Breast epithelium (tissue), 4 donors: ENCODE results near the gene ZSCAN23. TPM values are rescaled to one million over a fixed set of nuclear protein-coding genes. Genes with fewer than 3 reads are reported as not detected.
"Not testable (repeated sequence)": the region's sequence is repeated elsewhere in the genome, so short reads cannot be mapped to it uniquely, and the experiment has no call there.

ENCODE experiments used
- DNase-seq, 2 donors: peaks; one replicate each; pipeline ENCODE4 v3.0.0-alpha.2; 2019; ENCODE audit warnings: low spot score in 2 of 2
- H3K27ac ChIP-seq, 2 donors: fragments of 200-600 bp; sonication (generic) in 1 of 2; one replicate each; pipeline ENCODE4 v1.5.1; 2016 to 2019; ENCODE audit warnings: mild to moderate bottlenecking in 1 of 2
- H3K27me3 ChIP-seq, 2 donors: fragments of 200-600 bp; sonication (generic) in 1 of 2; one replicate each; pipeline versions ENCODE4 v1.5.1 to v1.6.0; 2017 to 2019; ENCODE audit warnings: control low read depth in 1 of 2, mild to moderate bottlenecking in 1 of 2
- H3K36me3 ChIP-seq: fragments of 200-600 bp; one replicate; pipeline ENCODE4 v1.5.1; 2019
- H3K4me1 ChIP-seq, 2 donors: fragments of 200-600 bp; sonication (generic); one replicate each; pipeline ENCODE4 v1.5.1; 2016 to 2019; ENCODE audit warnings: control low read depth in 1 of 2
- H3K4me3 ChIP-seq, 3 donors: fragments of 200-600 bp; sonication (generic); 1 replicate in 2 of 3; 2 replicates in 1 of 3; pipeline ENCODE4 v1.5.1; 2016 to 2019; ENCODE audit warnings: mild to moderate bottlenecking in 3 of 3, moderate library complexity in 2 of 3
- H3K9me3 ChIP-seq, 2 donors: fragments of 200-600 bp; sonication (generic) in 1 of 2; one replicate each; pipeline ENCODE4 v1.5.1; 2016 to 2019; ENCODE audit warnings: control low read depth in 1 of 2
- CTCF ChIP-seq, 3 donors: fragments of 450-650 bp; IDR thresholded peaks; one replicate each; pipeline ENCODE4 v1.5.1; 2016 to 2017; ENCODE audit warnings: antibody characterized with exemption in 3 of 3, mild to moderate bottlenecking in 3 of 3, moderate library complexity in 3 of 3
- POLR2A ChIP-seq: fragments of 450-650 bp; IDR thresholded peaks from one replicate; pipeline ENCODE4 v1.6.1; 2016; ENCODE audit warnings: antibody characterized with exemption, mild to moderate bottlenecking, moderate library complexity
- POLR2AphosphoS5 ChIP-seq, 3 donors: sonication (generic); formaldehyde crosslinking; IDR thresholded peaks; one replicate each; pipeline ENCODE4 v1.6.1; 2017; ENCODE audit warnings: antibody characterized with exemption in 3 of 3
- intact Hi-C: fragments of 100-400 bp; cut with DNase I; formaldehyde crosslinking; loops from one replicate; pipeline ENCODE4 v1.15.1; 2023; ENCODE audit warnings: low total_unique reads
- total RNA-seq, 3 donors: library from RNA; depleted of rRNA; stranded (reverse); fragments of >200 nt; gene quantifications; one replicate each; pipeline ENCODE4 v1.1.0, GENCODE V29; 2016

Gene ZSCAN23
- total RNA-seq, 3 donors from 2014 or later, result 1.1 to 6.0 (median 5.6) TPM

- no peak overlapping the region for H3K4me3 ChIP-seq
- H3K27ac ChIP-seq, result no peak overlapping the region
- TF ChIP-seq POLR2A, result no peak
- TF ChIP-seq POLR2AphosphoS5 (IDR thresholded peaks at IDR 0.05), result no peak
- no peak for TF ChIP-seq CTCF (IDR thresholded peaks at IDR 0.05)
- peaks cover 0 to 21% of the 10 kb centered on the region in 2 donors for H3K27me3 ChIP-seq
- no peaks in the 10 kb centered on the region for H3K9me3 ChIP-seq
- intact Hi-C loops, result no loop called here
- H3K36me3 ChIP-seq, result no peaks in the 10 kb centered on the region
- no peaks in the 10 kb centered on the region for H3K4me1 ChIP-seq
- no peak for DNase-seq
Measured at GRCh38 chr6:28478518-28478917, 35.2 kb upstream of the ZSCAN23 start.

DNA sequence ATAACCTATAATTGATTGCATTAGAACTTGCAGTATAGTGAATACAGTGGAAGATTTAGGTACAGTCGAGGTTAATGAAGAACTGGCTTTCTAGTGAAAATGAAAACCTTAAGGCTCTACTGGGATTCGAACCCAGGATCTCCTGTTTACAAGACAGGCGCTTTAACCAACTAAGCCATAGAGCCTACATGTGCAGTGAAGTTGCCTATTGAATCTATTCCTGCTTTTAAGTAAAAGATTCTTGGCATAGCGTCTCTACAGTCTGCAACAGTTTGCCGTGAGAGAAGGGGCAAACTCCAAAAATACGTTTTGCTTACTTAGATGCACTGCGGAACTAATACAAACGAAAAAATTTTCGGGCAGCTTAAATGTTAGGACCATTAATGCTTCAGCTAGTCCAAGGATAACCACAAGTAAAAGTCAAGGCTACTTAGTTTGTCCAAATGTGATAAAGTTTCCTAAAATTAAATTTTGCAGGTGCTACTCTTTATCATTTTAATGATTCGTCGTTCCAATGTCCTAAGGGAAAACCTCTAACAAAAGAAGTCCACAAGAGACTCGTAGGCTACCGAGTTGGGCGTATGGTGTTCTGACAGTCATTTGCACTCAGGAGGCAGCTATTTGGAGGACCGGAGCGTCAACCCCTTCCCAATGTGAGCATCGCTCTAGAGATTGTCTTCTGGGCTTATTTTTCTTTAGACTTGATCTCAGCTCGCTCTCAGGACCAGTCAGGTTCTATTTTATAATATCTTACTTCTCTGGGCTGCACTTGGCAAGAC, 31.3 kb upstream of the ZSCAN23 start:
- Histone ChIP-seq H3K27ac (no peak overlapping the region), H3K4me1 (no peaks in the 10 kb centered on the region), H3K36me3 (no peaks in the 10 kb centered on the region), H3K4me3 (no peak overlapping the region), H3K27me3 (peaks cover 0 to 6% of the 10 kb centered on the region in 2 donors), H3K9me3 (peaks cover 0 to under 1% of the 10 kb centered on the region in 2 donors)
- no peak for TF ChIP-seq POLR2A
- DNase-seq, result no peak
- intact Hi-C loops, result no loop called here

DNA sequence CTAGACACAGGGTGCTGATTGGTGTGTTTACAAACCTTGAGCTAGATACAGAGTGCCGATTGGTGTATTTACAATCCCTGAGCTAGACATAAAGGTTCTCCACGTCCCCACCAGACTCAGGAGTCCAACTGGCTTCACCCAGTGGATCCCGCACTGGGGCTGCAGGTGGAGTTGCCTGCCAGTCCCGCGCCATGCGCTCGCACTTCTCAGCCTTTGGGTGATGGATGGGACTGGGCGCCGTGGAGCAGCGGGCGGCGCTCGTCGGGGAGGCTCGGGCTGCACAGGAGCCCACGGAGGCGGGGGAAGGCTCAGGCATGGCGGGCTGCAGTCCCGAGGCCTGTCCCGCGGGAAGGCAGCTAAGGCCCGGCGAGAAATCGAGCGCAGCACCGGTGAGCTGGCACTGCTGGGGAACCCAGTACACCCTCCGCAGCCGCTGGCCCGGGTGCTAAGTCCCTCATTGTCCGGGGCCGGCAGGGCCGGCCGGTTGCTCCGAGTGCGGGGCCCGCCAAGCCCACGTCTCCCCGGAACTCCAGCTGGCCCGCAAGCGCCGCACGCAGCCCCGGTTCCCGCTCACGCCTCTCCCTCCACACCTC, 26.0 kb upstream of the ZSCAN23 start:
- H3K4me3 ChIP-seq, H3K9me3 ChIP-seq, H3K27ac ChIP-seq, H3K36me3 ChIP-seq, H3K4me1 ChIP-seq, intact Hi-C loops, DNase-seq: not testable (repeated sequence)
- peaks cover 0 to 18% of the 10 kb centered on the region in 2 donors for H3K27me3 ChIP-seq

GRCh38 chr6:28468056-28468455, 24.8 kb upstream of the ZSCAN23 start:
- Histone ChIP-seq H3K36me3 (no peaks in the 10 kb centered on the region), H3K27me3 (peaks cover 0 to 24% of the 10 kb centered on the region in 2 donors), H3K27ac (no peak overlapping the region), H3K4me3 (no peak overlapping the region), H3K4me1 (no peaks in the 10 kb centered on the region), H3K9me3 (peaks cover 0 to 5% of the 10 kb centered on the region in 2 donors)
- TF ChIP-seq POLR2AphosphoS5 (IDR thresholded peaks at IDR 0.05) (no peak), POLR2A (no peak), CTCF (IDR thresholded peaks at IDR 0.05) (no peak)
- DNase-seq, result no peak
- intact Hi-C loops, result no loop called here

DNA sequence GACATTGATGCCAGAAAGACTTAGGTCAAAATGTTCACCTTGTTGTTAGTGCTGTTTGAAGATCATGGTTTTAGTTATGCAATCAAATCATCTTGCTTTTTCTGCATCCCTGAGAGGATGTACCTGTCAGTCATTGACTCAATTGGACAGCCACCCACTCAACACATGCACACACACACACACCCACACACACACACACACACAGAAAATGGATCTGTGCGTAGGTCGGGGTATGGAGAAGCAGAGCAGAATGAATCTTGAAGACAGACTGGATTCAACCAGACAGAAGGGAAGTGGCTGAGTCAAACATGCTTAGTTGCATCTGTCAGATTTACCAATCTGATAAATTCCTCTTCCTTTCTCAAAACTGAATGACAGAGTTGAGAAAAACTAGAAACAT, 19.1 kb upstream of the ZSCAN23 start:
- Histone ChIP-seq H3K27ac (no peak overlapping the region), H3K36me3 (no peaks in the 10 kb centered on the region), H3K4me1 (no peaks in the 10 kb centered on the region), H3K4me3 (no peak overlapping the region), H3K27me3 (peaks cover 0 to 50% of the 10 kb centered on the region in 2 donors), H3K9me3 (no peaks in the 10 kb centered on the region)
- no peak for DNase-seq
- TF ChIP-seq POLR2AphosphoS5 (IDR thresholded peaks at IDR 0.05), result no peak
- intact Hi-C loops, result no loop called here

GRCh38 chr6:28458568-28458967, 15.3 kb upstream of the ZSCAN23 start:
- Histone ChIP-seq H3K27ac (no peak overlapping the region), H3K36me3 (no peaks in the 10 kb centered on the region), H3K4me3 (no peak overlapping the region), H3K27me3 (peaks cover 0 to 47% of the 10 kb centered on the region in 2 donors), H3K9me3 (no peaks in the 10 kb centered on the region), H3K4me1 (no peaks in the 10 kb centered on the region)
- DNase-seq, result no peak
- TF ChIP-seq CTCF (IDR thresholded peaks at IDR 0.05), result no peak
- no peak for TF ChIP-seq POLR2A
- no peak for TF ChIP-seq POLR2AphosphoS5 (IDR thresholded peaks at IDR 0.05)
- intact Hi-C loops, result no loop called here
